Activated naive CD8-positive, alpha-beta T cell treated with anti-CD3 and anti-CD28 coated beads, Interleukin-2, amount 50 U/mL, for 16 hours (primary cell): ENCODE data around the gene LRRC14B.

Experiments
- DNase-seq: peaks from one replicate; pipeline ENCODE4 v3.0.0-alpha.2; 2020; ENCODE audit warnings: low read depth, low spot score

LRRC14B gene

GRCh38 chr5:191036-191948, at the start of gene LRRC14B:
TSS of gene LRRC14B (plus strand) at chr5:191495. CDS start at chr5:191539, 44 bp downstream.
- no peak for DNase-seq

DNA sequence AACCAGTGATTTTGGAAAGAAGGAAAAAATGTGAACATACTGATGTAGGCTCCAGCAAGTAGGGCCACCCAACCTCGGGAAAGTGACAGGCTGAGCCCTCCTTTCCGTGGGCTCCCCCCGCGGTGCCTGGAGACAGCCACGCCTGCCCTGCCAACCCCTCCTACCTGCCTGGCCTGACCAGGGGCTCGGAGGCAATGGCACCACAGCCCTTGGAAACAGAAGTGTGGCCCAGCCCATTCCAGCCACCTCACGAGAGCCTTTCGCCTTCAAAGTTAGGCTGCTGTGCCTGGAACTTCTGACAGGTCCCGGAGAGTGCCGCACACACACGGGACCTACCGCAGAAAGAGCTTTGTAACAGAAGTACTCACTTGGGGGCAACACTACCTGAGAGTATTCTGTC, 49.5 kb upstream of the LRRC14B start:
- DNase-seq: no peak

DNA sequence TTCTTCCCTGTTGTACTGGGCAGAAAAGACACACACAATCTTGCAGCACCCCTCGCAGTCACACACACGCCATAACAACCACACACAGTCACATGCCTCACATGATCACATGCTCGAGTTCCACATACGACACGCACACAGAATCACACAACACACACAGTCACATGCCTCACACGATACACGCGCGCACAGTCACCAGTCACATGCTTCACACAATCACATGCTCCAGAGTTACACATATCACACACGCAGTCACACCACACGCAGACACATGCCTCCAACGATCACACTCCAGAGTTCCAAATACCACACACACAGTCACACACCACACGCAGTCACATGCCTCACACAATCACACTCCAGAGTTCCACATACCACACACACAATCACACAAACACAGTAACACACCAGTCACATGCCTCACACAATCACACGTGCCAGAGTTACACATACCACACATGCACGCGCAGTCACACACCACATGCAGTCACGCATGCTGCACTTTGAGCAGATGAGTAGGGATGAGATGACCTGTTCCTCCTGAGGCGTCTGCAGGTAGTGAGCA, 49.0 kb upstream of the LRRC14B start:
- DNase-seq: no peak

DNA sequence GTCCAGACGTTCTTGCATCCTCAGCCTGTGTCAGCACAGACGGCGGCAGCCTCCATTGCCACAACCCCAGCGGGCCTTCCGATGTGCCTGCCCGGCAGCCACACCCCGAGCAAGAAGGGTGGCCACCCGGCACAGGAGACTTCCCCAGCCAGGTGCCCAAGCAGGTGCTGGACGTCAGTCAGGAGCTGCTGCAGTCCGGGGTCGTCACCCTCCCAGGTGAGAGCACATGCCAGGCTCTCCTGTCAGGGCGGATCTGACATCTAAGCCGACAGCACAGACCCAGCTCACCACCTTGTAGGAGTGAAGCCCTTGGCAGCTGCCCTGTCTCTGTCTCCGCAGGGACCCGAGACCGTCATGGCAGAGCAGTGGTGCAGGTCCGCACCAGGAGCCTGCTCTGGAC, 48.3 kb upstream of the LRRC14B start:
- no peak for DNase-seq

- DNase-seq: no peak
Observed at GRCh38 chr5:144941-145340, 46.4 kb upstream of the LRRC14B start.

- no peak for DNase-seq
Observed at GRCh38 chr5:145585-146323, 45.5 kb upstream of the LRRC14B start.

- DNase-seq: no peak
Observed at GRCh38 chr5:147751-148150, 43.5 kb upstream of the LRRC14B start.

- no peak for DNase-seq
Observed at GRCh38 chr5:149745-150485, 41.4 kb upstream of the LRRC14B start.

DNA sequence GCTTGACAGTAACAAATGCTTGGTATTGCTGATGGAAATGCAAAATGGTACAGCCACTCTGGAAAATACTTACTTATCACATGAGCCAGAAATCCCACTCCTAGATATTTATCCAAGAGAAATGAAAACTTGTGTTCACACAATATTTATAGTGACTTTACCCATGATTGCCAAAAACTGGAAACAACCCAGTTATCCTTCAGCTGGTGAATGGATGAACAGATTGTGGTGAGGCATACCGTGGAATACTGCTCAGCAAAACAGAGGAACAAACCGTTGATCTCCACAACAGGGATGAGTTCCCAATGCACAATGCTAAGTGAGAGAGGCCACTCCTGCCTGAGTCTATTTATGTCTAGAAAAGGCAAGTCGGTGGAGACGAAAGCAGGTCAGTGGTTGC, 40.5 kb upstream of the LRRC14B start:
- no peak for DNase-seq

DNA sequence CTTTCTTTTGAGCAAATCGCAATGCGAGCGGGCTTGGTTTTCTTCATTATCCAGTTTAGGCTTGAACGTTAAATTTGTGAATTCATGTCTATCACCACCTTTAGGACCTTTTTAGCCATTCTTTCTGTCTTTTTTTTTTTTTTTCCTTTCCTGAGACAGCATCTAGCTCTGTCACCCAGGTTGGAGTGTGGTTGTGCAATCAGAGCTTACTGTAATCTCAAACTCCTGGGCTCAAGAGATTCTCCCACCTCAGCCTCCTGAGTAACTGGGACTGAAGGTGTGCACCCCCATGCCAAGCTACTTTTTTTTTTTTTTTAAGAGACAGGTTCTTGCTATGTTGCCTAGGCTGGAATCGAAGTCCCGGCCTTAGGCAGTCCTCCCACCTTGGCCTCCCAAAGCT, 39.2 kb upstream of the LRRC14B start:
- no peak for DNase-seq

DNA sequence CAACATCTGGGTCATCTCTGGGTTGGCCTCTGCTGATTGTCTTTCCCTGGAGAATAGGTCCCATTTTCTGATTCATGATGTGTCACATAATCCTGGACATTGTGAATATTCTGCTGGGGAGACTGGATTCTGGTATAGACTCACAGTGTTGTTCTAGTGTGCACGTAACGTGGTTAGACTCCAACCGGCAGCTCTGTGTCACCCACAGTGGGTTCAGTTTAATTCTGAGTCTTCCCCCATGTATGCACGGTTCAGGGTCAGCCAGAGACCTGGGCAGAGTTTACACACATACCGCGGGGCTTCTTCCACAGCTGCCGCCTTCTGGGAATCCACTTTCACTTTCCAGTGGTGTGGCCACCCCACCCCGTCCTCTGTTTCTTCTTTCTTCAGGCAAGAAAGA, 38.0 kb upstream of the LRRC14B start:
- no peak for DNase-seq

GRCh38 chr5:154236-154635, 37.1 kb upstream of the LRRC14B start:
- DNase-seq: no peak

DNA sequence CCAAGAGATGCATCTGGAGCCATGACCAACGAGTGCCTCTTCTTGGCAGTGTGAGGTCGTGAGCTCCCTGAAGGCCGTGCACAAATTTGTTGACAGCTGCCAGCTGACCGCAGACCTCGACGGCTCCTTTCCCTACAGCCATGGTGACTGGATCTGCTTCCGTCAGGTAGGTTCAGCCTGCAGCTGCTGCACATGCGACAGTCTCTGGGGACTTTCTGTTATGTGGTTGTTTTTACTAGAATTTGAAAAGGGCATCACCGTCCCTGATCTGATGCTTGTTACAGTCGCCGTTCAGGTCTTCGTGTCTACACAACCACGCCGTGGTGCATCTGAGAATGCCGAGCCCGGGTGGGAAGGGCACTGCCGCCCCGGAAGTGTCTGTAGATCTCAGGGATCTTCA, 36.5 kb upstream of the LRRC14B start:
- DNase-seq: no peak

- no peak for DNase-seq
Observed at GRCh38 chr5:155651-156410, 35.5 kb upstream of the LRRC14B start.

DNA sequence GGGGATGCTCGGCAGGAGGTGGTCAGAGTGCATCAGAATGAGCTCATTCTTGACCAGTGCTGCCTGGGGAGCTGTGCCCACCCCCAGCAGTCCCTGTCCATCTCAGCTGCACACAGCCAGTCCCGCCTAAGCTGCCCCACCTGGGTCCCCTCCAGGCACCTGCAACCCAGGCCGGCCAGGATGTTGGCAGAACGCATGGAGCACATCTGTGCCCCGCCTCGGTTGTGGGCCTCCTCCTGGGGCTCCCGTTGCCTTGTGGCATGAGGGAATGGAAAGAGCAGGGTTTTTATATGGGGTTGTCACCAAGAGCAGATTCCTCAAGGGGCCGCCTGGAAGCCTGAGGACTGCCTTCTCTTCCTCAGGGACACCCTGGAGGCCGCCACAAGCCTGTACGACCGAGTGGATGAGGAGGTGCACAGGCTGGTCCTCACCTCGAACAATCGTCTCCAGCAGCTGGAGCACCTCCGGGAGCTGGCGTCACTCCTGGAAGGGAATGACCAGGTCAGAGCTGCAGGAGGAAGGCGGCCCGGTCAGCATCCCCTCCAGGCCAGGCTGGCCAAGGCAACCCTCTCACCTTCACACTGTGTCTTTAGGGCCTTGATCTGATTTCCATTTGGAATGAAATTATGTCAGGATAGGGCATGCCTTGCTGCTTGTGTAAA, 34.8 kb upstream of the LRRC14B start:
- DNase-seq: no peak

DNA sequence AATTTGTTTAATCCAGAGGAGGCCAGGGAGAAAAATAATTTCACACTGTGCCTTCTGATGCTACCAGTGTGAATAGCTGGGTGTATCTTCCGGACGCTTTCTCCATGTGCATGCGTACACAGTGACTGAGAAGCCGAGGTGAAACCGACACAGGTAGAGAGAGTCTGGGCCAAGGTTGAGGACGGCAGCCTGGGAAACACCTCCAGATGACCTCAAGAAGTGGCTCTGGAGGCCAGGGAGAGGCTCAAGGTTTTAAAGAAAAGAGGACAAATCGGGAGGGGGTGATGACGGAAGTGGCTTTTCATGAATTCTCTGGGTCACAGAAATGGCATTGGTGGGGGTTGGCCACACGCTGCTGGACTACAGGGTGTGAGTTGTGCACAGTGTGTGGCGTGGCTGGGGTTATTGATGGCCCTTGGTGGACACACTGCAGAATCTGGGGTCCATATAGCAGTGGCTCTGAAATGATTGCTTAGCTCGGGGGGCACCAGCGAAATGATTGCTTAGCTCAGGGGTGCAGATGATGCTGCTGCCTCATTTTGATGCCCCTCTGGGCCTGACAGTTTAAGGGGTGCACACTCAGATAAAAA, 34.1 kb upstream of the LRRC14B start:
- DNase-seq: no peak

- DNase-seq: no peak
Observed at GRCh38 chr5:157801-158200, 33.5 kb upstream of the LRRC14B start.

DNA sequence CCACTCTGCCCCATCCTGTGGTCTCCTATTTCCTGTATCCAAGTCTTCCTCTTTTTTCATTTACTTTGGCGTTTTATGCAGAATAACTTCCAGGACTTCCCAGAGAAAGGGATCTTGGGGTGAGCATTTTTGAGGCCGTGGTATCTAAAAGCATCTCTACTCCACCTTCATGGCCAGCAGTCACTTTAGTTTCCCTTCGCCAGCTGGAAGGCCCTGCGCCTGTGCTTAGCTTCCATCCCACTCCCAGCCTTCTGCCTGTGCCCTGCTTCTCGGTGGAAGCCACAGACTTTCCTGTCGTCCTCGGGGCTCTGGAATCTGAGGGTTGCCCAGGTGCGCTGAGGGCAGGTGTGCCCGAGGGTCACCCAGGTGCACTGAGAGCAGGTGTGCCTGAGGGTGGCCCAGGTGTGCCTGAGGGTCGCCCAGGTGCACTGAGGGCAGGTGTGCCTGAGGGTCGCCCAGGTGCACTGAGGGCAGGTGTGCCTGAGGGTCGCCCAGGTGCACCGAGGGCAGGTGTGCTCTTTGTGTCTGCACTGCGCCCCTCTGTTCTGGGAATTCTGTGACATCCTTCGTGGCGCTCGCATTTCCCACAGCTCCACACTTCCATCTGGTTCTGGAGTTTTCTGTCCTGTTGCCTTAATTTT, 32.4 kb upstream of the LRRC14B start:
- DNase-seq: no peak

DNA sequence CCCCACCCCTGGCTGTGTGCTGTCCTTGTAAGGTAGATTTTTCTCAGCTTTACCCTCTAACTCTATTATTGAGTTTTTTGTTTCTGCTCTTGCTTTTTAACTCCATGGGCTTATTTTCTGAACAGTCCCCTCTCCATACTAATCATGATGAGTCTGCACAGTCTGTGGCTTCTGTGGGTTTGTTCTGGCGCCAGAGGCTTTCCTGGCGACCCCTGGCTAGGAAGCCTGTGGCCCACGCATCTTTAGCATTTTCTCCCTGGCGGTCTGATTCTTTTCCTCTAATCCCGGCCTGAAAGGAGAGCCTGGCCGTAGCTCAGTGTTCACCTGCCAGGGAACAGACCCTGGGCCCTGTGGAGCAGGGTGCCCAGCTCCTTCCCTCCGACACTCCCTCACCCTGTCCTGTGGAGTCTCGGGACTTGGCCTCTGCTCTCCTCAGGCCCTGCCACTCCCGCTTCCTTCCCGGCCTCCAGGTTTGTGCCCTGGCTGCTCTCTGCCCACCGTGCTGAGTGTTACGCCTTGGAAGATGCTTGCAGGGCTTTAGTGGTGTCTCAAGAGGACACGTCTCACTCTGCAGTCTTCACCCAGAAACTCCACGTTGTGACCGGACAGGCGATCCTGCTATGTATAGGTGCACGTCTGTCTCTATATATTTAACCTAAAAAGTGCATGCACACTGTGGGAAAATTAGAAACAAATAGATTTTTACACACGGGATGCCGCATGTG, 31.7 kb upstream of the LRRC14B start:
- DNase-seq: no peak
